HG03342 (cell line): ENCODE results near the gene PLCB4.

Experiments used
- ATAC-seq: cut with Tn5 transposase; IDR thresholded peaks from one replicate; pipeline ENCODE4 v1.9.1; 2021; ENCODE audit warnings: mild to moderate bottlenecking, moderate library complexity; ENCODE audit not compliant: unreplicated experiment

The PLCB4 gene

DNA sequence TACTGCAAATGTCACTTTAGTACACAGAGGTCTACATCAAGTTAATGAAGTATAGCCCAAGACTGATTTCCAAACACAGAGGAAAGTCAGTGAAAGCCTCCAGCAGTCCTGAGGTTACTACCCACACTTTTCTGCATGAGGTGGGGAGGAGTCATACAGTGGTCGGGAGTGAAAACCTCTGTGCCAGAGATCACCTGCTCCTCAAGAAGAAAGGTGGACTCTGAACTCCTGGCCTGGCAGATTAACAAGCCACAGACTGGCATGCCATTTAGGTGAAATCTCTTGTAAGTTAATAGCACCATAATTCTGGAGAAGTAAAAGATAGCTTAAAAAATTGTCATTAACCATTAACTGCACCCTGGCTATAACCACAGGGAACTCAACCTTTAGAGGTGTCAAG lies 320.5 kb downstream of the PLCB4 start:
- no peak for ATAC-seq

DNA sequence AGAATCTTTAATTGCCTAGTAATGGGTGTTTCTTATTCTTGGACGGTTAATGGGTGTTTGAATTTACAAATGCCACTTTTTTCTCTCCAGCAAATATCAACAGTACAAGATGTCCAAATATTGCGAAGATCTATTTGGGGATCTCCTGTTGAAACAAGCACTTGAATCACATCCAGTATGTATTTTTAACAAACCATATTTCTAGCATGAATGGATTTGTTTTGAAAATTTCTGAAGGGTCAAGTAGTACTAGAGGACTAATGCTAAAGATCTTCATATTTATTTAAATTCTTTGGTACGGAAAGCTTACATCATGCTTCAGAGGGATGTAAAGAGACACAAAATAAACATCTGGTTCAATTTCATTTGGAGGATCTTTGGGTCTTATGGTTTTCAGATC lies 321.6 kb downstream of the PLCB4 start:
- no peak for ATAC-seq

- ATAC-seq, result no peak
These were observed 324.3 kb downstream of the PLCB4 start for GRCh38 chr20:9392892-9393857.

DNA sequence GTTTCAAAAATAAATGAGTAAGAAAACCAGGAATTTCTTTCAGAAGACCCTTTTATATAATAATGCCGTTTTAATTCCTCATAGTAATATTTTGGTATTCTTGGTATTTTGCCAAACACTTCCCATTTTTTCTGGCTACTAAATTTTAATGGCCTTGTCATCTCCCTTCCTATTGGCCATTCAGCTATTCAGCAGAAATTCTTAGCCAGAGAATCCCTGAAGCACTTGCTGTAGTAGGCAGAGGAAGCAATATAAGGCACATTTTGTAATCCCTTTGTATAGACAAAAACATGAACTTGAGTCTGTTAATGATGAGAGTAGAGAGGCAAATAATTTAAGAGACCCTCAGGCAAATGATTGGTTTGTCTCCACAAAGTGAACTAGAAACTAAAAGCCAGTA lies 327.1 kb downstream of the PLCB4 start:
- ATAC-seq, result no peak

GRCh38 chr20:9397928-9398327 lies 329.0 kb downstream of the PLCB4 start:
- peak; percentile 97 for ATAC-seq

DNA sequence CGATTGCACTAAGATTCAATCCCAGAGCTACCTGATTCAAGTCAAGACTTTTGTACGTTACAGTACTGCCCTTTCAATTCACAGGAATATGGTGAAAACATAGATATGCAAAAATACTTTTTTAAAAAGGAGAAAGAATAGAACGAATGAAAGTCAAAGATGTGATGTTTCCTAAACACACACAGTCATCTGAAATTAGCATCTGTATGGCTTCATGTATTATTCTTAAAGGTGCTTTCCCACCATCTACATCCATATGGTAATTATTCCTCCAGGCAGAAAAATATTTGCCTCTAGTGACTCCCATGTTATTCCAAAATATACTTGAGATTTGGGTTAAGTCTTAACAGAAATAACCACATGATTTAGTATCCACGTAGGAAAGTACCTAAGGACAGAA lies 330.0 kb downstream of the PLCB4 start:
- ATAC-seq, result no peak

- no peak for ATAC-seq
These were observed 330.4 kb downstream of the PLCB4 start for GRCh38 chr20:9399322-9399721.

- ATAC-seq, result no peak
These were observed 331.5 kb downstream of the PLCB4 start for GRCh38 chr20:9400171-9401025.

GRCh38 chr20:9401371-9401770 lies 332.5 kb downstream of the PLCB4 start:
- no peak for ATAC-seq

GRCh38 chr20:9402141-9402540 lies 333.3 kb downstream of the PLCB4 start:
- ATAC-seq, result no peak

DNA sequence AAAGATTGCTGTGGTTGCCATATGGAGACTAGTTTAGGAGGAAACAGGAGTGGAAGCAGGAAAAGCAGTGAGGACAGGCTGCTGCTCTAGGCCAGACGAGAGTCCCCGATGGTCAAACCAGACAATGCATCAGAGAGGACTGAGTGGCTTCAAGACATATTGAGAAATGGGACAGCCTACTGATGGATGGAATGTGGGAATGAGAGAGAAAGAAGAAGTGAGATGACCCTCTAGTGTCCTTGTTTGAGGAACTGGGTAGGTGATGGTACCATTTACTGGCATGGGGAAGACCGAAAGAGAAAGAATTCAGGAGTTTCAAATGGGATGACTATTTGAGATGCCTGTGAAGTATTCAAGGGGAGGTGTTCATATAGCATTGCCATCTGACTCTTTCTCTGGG lies 333.7 kb downstream of the PLCB4 start:
- ATAC-seq, result no peak

- ATAC-seq, result no peak
These were observed 334.6 kb downstream of the PLCB4 start for GRCh38 chr20:9403448-9403847.

- peak; percentile 77 for ATAC-seq
These were observed 339.0 kb downstream of the PLCB4 start for GRCh38 chr20:9407805-9408421.

DNA sequence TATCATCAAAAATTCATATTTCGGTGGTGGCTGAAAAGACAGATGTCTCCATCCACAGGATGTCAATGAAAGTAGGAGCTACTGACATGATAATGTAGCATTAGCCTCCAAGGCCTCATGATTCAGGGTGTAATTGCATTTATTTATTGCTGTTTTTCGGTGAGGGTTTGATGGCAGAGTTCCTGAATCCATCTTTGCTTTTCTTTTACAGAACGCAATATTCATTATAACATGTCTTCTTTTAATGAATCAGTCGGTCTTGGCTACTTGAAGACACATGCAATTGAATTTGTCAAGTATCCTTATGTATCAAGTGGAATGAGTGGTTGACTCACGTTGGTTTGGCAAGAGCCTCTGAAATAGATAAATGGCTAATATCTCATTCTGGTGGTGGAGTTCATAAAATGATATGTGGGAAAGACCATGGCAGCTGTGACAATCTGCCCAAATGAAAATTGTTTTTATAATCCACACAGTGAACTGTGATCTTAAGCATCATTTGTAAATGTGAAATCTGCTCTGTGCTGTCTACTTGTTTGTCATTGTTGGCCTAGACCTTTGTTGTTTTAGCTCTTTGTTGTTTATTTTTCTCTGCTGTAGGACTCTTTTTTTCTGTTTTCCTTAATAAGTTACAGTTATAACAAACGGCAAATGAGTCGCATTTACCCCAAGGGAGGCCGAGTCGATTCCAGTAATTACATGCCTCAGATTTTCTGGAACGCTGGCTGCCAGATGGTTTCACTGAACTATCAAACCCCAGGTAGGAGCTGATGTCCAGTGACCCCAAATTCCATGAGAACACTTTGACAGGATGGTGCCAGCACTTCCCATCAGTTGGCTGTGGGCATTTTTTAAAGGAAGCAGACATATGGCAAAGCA lies 339.8 kb downstream of the PLCB4 start:
- ATAC-seq, result no peak

- no peak for ATAC-seq
These were observed 340.5 kb downstream of the PLCB4 start for GRCh38 chr20:9409352-9409751.

GRCh38 chr20:9409981-9410380 lies 341.1 kb downstream of the PLCB4 start:
- no peak for ATAC-seq

GRCh38 chr20:9411833-9412232 lies 342.9 kb downstream of the PLCB4 start:
- ATAC-seq, result no peak

- peak; percentile 50 for ATAC-seq
These were observed 343.4 kb downstream of the PLCB4 start for GRCh38 chr20:9412309-9412708.

GRCh38 chr20:9413001-9413400 lies 344.1 kb downstream of the PLCB4 start:
- no peak for ATAC-seq

GRCh38 chr20:9415426-9415825 lies 346.5 kb downstream of the PLCB4 start:
- no peak for ATAC-seq
